NCI-H146 treated with DMSO at 0.1 percent for 48 hours (cell line): ENCODE data around the gene GRIA3.
"Not testable (repeated sequence)": the region's sequence is repeated elsewhere in the genome, so short reads cannot be mapped to it uniquely, and the experiment has no call there.

Source experiments
- DNase-seq: peaks from one replicate; lab custom pipeline; 2025; ENCODE audit not compliant: unreplicated experiment; lab: John Stamatoyannopoulos, UW

GRIA3 gene

GRCh38 chrX:123271902-123272301, 87.8 kb downstream of the GRIA3 start:
- no peak for DNase-seq

DNA sequence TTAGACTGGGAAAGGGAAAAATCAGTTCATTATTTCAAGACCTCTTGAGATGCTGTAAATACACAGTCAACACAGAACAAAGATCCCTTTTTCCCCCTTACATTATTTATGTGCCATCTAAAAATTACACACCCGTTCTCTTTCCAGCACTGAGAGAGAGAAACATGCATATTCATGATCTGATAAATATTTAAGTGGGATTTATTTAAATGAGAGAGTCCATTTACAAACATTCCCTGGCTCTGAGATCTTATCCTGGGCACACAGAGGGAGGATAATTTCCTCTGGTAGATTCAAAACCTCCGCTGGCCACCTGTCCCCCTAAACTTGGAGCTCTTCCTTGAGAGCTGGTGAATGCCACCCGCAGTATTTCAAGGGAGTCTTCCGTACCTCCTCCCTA, 88.6 kb downstream of the GRIA3 start:
- DNase-seq = no peak

- no peak for DNase-seq
These were observed 90.7 kb downstream of the GRIA3 start for GRCh38 chrX:123274796-123275195.

DNA sequence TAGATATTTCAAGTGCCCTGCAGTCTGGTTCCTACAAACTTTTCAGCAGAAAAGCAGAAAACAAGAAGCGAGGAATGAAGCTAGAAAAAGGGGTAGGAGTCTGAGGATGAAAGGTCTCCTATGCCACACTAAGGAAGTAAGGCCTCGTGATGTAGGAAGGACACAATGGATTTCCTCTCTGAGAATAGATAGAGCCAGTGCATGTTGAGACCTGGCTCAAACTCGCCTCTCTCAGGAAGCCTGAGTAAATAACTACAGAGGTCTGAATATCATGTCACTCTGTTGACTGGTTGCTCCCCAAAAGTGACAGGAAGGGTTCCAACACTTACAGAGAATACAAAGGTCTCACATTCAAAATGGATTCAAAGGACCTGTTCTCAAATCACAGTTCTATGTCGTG, 93.3 kb downstream of the GRIA3 start:
- no peak for DNase-seq

- no peak for DNase-seq
These were observed 93.7 kb downstream of the GRIA3 start for GRCh38 chrX:123277821-123278220.

DNA sequence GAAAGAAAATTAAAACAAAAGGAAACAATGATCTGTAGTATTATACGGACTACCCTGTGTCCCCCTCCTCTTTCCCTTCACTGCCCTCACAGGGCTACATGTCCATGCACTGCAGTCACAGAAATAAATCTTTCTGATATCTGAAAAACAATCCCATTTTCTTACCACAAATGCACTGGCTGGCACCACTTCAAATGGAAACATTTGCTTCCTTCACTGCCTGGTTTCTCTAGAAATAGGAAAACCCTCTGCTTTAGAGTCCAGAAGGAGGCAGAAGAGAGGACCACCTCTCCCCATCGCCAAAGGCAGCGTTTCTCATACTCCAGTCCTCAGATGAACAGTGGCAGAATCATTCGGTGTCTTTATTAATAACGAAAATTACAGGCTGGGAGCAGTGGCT, 98.2 kb downstream of the GRIA3 start:
- DNase-seq = no peak

GRCh38 chrX:123283407-123283806, 99.3 kb downstream of the GRIA3 start:
- DNase-seq = not testable (repeated sequence)

DNA sequence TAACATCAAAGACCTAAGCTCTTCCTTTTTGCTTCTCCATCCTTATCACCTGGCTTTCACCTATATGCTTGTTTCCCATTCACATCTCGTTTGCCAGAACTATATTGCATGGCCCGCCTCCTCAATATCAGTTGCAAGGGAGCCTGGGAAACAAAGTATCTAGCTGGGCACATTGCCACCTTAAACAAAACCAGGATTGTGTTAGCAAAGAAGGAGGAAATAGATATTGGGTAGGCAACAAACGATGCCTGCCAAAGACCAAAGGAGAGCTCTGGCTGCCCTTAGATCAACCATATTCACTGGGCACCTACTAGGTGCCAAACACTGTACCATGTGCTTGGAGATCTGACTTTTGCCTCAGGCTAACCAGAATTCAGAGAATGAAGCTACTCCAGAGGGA, 107.5 kb downstream of the GRIA3 start:
- no peak for DNase-seq

GRCh38 chrX:123298026-123298425, 113.9 kb downstream of the GRIA3 start:
- DNase-seq = no peak

DNA sequence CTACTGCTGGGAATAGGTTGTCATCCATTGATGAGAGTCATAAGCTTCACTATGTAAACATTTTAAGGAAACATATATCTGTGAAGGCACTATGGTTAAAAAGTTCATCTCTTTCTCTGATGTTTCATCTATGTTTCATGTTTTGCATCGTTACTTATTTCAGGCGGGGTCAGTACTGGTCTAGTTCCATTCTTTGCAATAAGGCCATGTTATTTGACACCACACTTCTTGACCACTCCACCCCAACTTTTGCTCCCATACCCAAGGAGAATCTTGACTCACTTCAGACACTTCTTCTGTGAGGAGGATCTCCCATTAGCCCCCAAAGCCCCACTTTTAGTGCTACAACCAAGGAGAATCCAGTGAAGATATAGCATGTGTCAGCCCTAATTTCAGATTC, 119.4 kb downstream of the GRIA3 start:
- no peak for DNase-seq

- DNase-seq = no peak
These were observed 124.6 kb downstream of the GRIA3 start for GRCh38 chrX:123308658-123309057.

GRCh38 chrX:123310112-123310511, 126.0 kb downstream of the GRIA3 start:
- DNase-seq = no peak

- no peak for DNase-seq
These were observed 127.4 kb downstream of the GRIA3 start for GRCh38 chrX:123311486-123311885.

GRCh38 chrX:123313486-123313885, 129.4 kb downstream of the GRIA3 start:
- DNase-seq = no peak

GRCh38 chrX:123320622-123321021, 136.5 kb downstream of the GRIA3 start:
- no peak for DNase-seq

DNA sequence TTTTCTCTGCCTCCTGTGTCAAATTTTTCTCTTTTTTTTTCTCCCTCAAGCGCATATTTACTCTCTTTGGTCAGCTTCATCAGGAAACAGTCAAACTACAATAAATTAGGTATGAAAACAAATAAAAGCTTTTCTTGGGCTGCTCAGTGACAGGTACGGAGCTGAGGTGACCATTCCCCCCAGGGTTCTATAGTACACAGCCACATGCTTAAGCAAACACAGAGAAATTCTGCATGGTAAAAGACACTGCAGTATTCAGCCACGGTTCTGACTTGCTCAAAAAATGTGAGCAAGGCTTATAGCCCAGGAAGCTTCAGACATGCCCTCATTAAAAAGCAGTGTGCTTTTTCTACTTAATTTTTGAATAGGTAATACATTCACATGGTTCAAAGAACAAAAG, 138.5 kb downstream of the GRIA3 start:
- no peak for DNase-seq

- DNase-seq = no peak
These were observed 140.5 kb downstream of the GRIA3 start for GRCh38 chrX:123324625-123325024.

DNA sequence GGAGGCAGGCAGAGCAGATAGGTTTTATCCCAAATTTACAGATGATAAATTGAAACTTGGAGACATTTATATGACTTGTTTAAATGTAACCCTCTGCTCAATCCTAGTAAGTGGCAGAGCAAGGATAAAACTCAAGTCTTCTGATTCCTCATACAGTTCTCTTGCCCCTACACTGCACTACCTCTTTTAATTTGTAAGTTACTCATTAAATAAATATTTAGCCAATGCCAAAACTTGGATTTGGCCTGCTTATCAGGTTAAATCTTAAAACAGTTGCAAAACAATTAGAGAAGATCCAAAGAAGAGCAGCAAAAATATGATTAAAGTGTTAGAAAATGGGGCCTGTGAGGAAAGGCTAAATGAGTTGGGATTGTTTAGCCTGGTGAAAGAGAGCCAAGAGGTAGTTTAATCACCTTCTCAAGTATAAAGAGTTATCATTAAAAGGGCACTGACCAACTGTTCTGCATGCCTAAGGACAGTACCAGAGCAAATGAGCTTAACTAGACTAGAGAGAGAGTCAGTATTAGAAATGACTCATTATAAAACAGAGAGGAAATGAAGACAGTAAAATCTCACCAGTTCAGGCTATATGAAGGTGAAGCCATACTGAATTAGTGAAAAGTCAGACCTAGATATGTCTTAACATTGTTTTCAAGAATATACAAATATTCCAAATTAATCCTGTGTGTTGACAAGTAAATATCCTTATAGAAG, 146.3 kb downstream of the GRIA3 start:
- DNase-seq = no peak

- no peak for DNase-seq
These were observed 147.3 kb downstream of the GRIA3 start for GRCh38 chrX:123331349-123331748.

- no peak for DNase-seq
These were observed 147.8 kb downstream of the GRIA3 start for GRCh38 chrX:123331859-123332258.

DNA sequence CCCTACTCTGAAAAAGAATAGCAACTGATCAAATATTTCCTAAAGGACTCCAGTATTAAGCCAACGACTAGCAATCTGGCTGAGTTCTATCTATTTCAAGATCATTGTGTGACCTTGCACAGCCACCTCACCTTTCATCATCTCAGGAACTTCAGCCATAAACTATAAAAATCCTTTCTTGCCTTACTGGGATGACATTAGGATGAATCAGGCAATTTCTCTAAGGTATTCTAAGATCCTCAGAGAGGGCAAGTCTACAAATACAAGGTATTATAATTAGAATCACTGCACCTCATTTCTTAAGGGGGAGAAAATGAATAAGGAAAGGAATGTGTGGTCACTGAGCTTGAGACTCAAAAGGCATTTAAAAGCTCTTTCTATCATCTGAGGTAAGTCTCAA, 152.6 kb downstream of the GRIA3 start:
- DNase-seq = no peak

GRCh38 chrX:123337886-123338639, 154.0 kb downstream of the GRIA3 start:
- DNase-seq = no peak
